Spleen (tissue), 7 donors: ENCODE measurements around the gene PCGF3.

Experiments
- CTCF ChIP-seq, 11 experiments: fragments of 200-600 bp in 7 of 11; fragments of 450-650 bp in 4 of 11; sonication (generic) in 4 of 11; IDR thresholded peaks in 8 of 11; conservative IDR thresholded peaks in 3 of 11; 1 replicate in 7 of 11; 2 replicates in 4 of 11; pipeline versions ENCODE4 v1.4.0 to v1.8.0; 2016 to 2021; ENCODE audit warnings: antibody characterized with exemption in 11 of 11, inconsistent platforms in 4 of 11, mild to moderate bottlenecking in 1 of 11
- POLR2A ChIP-seq, 3 donors: fragments of 450-650 bp; IDR thresholded peaks; one replicate each; pipeline ENCODE4 v1.5.1; 2017; ENCODE audit warnings: antibody characterized with exemption in 3 of 3, mild to moderate bottlenecking in 1 of 3
- POLR2AphosphoS5 ChIP-seq, 3 donors: sonication (generic); formaldehyde crosslinking; IDR thresholded peaks; one replicate each; pipeline ENCODE4 v1.5.1; 2017; ENCODE audit warnings: antibody characterized with exemption in 3 of 3
- donor health status: DM: no; HTN: no; CAD: no; lungs with moderate emphysema.
- donor health status: DM: no; HTN: no; CAD: no.
- donor health status: DM: no; HTN: no; CAD: no.

- TF ChIP-seq POLR2A (IDR thresholded peaks at IDR 0.05) (no peak), CTCF (IDR thresholded peaks at IDR 0.05 in 8 of 11, conservative IDR thresholded peaks at IDR 0.05 in 3 of 11) (no peak), POLR2AphosphoS5 (IDR thresholded peaks at IDR 0.05) (peak in 2 of 3 donors; percentile 26 to 54)
These were observed 55.0 kb downstream of the PCGF3 start for GRCh38 chr4:760616-761015.
